ENCODE measurements around the gene MTA3.
"Not testable (repeated sequence)": the region's sequence is repeated elsewhere in the genome, so short reads cannot be mapped to it uniquely, and the experiment has no call there.

GRCh38 chr2:42604341-42604867, 36.0 kb downstream of the MTA3 start:
- TF ChIP-seq, protein P1, sequence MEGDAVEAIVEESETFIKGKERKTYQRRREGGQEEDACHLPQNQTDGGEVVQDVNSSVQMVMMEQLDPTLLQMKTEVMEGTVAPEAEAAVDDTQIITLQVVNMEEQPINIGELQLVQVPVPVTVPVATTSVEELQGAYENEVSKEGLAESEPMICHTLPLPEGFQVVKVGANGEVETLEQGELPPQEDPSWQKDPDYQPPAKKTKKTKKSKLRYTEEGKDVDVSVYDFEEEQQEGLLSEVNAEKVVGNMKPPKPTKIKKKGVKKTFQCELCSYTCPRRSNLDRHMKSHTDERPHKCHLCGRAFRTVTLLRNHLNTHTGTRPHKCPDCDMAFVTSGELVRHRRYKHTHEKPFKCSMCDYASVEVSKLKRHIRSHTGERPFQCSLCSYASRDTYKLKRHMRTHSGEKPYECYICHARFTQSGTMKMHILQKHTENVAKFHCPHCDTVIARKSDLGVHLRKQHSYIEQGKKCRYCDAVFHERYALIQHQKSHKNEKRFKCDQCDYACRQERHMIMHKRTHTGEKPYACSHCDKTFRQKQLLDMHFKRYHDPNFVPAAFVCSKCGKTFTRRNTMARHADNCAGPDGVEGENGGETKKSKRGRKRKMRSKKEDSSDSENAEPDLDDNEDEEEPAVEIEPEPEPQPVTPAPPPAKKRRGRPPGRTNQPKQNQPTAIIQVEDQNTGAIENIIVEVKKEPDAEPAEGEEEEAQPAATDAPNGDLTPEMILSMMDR (IDR thresholded peaks at IDR 0.05) = not testable (repeated sequence)
- TF ChIP-seq POLR2A, EP300 (IDR thresholded peaks at IDR 0.05): not testable (repeated sequence)
